Stomach (tissue), 9 donors: ENCODE measurements around the gene SPPL2C. TPM values are rescaled to one million over a fixed set of nuclear protein-coding genes. Genes with fewer than 3 reads are reported as not detected.

Experiments
- DNase-seq, 2 donors: peaks; one replicate each; pipeline versions ENCODE4 v3.0.0 to v3.0.0-alpha.2; 2013 to 2019
- H3K27ac ChIP-seq, 5 donors: fragments of 200-600 bp in 4 of 5; sonication (generic) in 4 of 5; one replicate each; pipeline ENCODE4 v1.5.1; 2013 to 2019; ENCODE audit warnings: mild to moderate bottlenecking in 1 of 5, moderate library complexity in 1 of 5
- H3K27me3 ChIP-seq, 3 donors: fragments of 200-600 bp; sonication (generic); one replicate each; pipeline ENCODE4 v1.5.1; 2017 to 2019; ENCODE audit warnings: mixed run types in 1 of 3
- H3K36me3 ChIP-seq, 4 donors: fragments of 200-600 bp; sonication (generic); 1 replicate in 3 of 4; 2 replicates in 1 of 4; pipeline ENCODE4 v1.5.1; 2016 to 2019
- H3K4me1 ChIP-seq, 4 donors: fragments of 200-600 bp; sonication (generic); one replicate each; pipeline ENCODE4 v1.5.1; 2016 to 2019
- H3K4me3 ChIP-seq, 4 donors: fragments of 200-600 bp; sonication (generic) in 3 of 4; one replicate each; pipeline ENCODE4 v1.5.1; 2016 to 2019; ENCODE audit warnings: mild to moderate bottlenecking in 1 of 4
- H3K9me3 ChIP-seq, 4 donors: fragments of 200-600 bp; sonication (generic); one replicate each; pipeline ENCODE4 v1.5.1; 2016 to 2019
- EP300 ChIP-seq: sonication (generic); formaldehyde crosslinking; IDR thresholded peaks from one replicate; pipeline ENCODE4 v1.6.1; 2017; ENCODE audit warnings: antibody characterized with exemption
- POLR2A ChIP-seq, 4 donors: fragments of 450-650 bp; IDR thresholded peaks; one replicate each; pipeline ENCODE4 v1.6.1; 2016; ENCODE audit warnings: antibody characterized with exemption in 4 of 4, control low read depth in 2 of 4, mild to moderate bottlenecking in 1 of 4, moderate library complexity in 1 of 4
- POLR2AphosphoS5 ChIP-seq, 3 donors: sonication (generic); formaldehyde crosslinking; IDR thresholded peaks; one replicate each; pipeline ENCODE4 v1.6.1; 2016; ENCODE audit warnings: antibody characterized with exemption in 3 of 3
- WGBS, 5 donors: extraction: QIAGEN DNeasy Blood & Tissue Kit in 3 of 5; methylation state at CpG; one replicate each; pipeline versions ENCODE4 v1.1.5 to v1.1.7; 2013 to 2018; 5-methylcytosine and 5-hydroxymethylcytosine counted together
- intact Hi-C: fragments of 100-400 bp; cut with DNase I; formaldehyde crosslinking; loops from one replicate; pipeline ENCODE4 v1.15.1; 2023; ENCODE audit warnings: low total_unique reads
- polyA plus RNA-seq, 3 donors: library from polyadenylated mRNA; stranded (reverse); fragments of 200-250 nt; gene quantifications; one replicate each; pipeline ENCODE4 v1.2.3, GENCODE V29; 2013
- total RNA-seq, 5 donors: library from RNA; depleted of rRNA; stranded (reverse); fragments of >200 nt; gene quantifications; one replicate each; pipeline versions ENCODE4 v1.1.0 to v1.2.3, GENCODE V29; 2014 to 2016
- TF ChIP-seq, protein P1 (sequence below), 7 experiments: fragments of 450-650 bp in 4 of 7; fragments of 200-600 bp in 3 of 7; sonication (generic) in 3 of 7; IDR thresholded peaks; one replicate each; pipeline ENCODE4 v1.5.1; 2016 to 2019; ENCODE audit warnings: antibody characterized with exemption in 7 of 7, control low read depth in 2 of 7, mild to moderate bottlenecking in 1 of 7
- donor health status: healthy with polysubstance abuse.
- donor health status: Bipolar disorder and iron deficiency.
- donor health status: healthy.

Gene SPPL2C
- total and polyA plus RNA-seq, 8 donors = not detected

DNA sequence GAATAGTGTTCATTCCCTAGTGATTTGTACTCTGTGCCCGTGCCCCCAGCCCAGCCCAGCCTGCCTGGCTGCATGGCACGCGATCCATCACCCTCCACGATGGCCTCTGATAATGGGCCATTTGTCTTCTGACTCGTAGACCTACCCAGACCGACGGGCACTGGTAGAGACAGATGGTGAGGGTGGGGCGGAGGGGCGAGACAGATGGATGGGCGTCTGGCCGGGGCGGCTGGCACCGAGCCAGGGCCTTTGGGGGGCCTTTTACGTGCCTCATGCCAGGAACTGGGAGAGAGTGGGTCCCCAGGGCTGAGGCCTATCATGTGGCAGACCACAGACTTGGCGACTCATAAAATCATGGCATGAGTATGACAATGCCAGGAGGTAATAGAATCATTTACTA lies 35.2 kb upstream of the SPPL2C start:
- no peak for TF ChIP-seq EP300
- TF ChIP-seq, protein P1, sequence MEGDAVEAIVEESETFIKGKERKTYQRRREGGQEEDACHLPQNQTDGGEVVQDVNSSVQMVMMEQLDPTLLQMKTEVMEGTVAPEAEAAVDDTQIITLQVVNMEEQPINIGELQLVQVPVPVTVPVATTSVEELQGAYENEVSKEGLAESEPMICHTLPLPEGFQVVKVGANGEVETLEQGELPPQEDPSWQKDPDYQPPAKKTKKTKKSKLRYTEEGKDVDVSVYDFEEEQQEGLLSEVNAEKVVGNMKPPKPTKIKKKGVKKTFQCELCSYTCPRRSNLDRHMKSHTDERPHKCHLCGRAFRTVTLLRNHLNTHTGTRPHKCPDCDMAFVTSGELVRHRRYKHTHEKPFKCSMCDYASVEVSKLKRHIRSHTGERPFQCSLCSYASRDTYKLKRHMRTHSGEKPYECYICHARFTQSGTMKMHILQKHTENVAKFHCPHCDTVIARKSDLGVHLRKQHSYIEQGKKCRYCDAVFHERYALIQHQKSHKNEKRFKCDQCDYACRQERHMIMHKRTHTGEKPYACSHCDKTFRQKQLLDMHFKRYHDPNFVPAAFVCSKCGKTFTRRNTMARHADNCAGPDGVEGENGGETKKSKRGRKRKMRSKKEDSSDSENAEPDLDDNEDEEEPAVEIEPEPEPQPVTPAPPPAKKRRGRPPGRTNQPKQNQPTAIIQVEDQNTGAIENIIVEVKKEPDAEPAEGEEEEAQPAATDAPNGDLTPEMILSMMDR (IDR thresholded peaks at IDR 0.05) = no peak
- TF ChIP-seq POLR2AphosphoS5 (IDR thresholded peaks at IDR 0.05) = no peak
- TF ChIP-seq POLR2A (IDR thresholded peaks at IDR 0.05) = no peak
- H3K4me1 ChIP-seq = no peaks in the 10 kb centered on the region
- no peak overlapping the region for H3K4me3 ChIP-seq
- no peak overlapping the region for H3K27ac ChIP-seq
- H3K27me3 ChIP-seq = peaks cover 0 to 83% (median 28%) of the 10 kb centered on the region in 3 donors
- WGBS, 5 donors = 60 to 72% (median 70%) methylated on average over 15 of the region's 15 CpGs
- intact Hi-C loops = no loop called here
- peak in 1 of 2 donors; percentile 33 for DNase-seq
- H3K36me3 ChIP-seq = no peaks in the 10 kb centered on the region
- H3K9me3 ChIP-seq = no peaks in the 10 kb centered on the region

DNA sequence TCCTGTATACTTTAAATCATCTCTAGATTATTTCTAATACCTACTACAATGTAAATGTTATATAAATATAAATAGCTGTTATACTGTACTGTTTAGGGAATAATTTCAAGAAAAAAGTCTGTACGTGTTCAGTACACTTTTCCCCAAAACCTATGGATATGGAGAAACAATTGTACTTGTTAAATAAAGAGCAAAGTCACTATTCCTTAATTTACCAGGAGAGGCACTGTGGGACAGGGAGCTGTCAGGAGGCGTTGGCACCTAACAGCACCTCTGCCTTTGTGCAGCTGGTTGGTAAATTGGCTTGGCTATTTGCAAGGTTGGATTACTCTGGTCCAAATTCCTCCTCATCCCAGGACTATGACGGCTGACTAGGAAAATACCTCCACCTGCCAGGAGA lies 32.6 kb upstream of the SPPL2C start:
- H3K4me1 ChIP-seq = no peaks in the 10 kb centered on the region
- no peak overlapping the region for H3K27ac ChIP-seq
- no peaks in the 10 kb centered on the region for H3K36me3 ChIP-seq
- 49 to 60% (median 56%) methylated on average over 3 of the region's 3 CpGs for WGBS, 5 donors
- TF ChIP-seq POLR2A (IDR thresholded peaks at IDR 0.05) (no peak), EP300 (no peak), POLR2AphosphoS5 (IDR thresholded peaks at IDR 0.05) (no peak)
- TF ChIP-seq, protein P1 (IDR thresholded peaks at IDR 0.05) = no peak
- H3K9me3 ChIP-seq = no peaks in the 10 kb centered on the region
- peaks cover 0 to 63% (median 21%) of the 10 kb centered on the region in 3 donors for H3K27me3 ChIP-seq
- intact Hi-C loops = no loop called here
- H3K4me3 ChIP-seq = no peak overlapping the region
- no peak for DNase-seq

GRCh38 chr17:45813048-45813725 lies 31.5 kb upstream of the SPPL2C start:
- intact Hi-C loops = no loop called here
- peaks cover 0 to 56% (median 19%) of the 10 kb centered on the region in 3 donors for H3K27me3 ChIP-seq
- H3K36me3 ChIP-seq = no peaks in the 10 kb centered on the region
- H3K4me3 ChIP-seq = no peak overlapping the region
- TF ChIP-seq POLR2A (IDR thresholded peaks at IDR 0.05) (no peak), EP300 (no peak), POLR2AphosphoS5 (IDR thresholded peaks at IDR 0.05) (no peak)
- TF ChIP-seq, protein P1 (IDR thresholded peaks at IDR 0.05) = no peak
- WGBS, 5 donors = 25 to 31% (median 29%) methylated on average over 21 to 22 of the region's 22 CpGs
- no peaks in the 10 kb centered on the region for H3K9me3 ChIP-seq
- H3K27ac ChIP-seq = no peak overlapping the region
- H3K4me1 ChIP-seq = no peaks in the 10 kb centered on the region
- DNase-seq = peak in 1 of 2 donors; percentile 46

- DNase-seq = no peak
- intact Hi-C loops = no loop called here
- WGBS, 5 donors = 74 to 78% (median 76%) methylated on average over 17 of the region's 17 CpGs
Observed at GRCh38 chr17:45814622-45815606, 29.8 kb upstream of the SPPL2C start.

More at GRCh38 chr17:45814622-45815606, 29.8 kb upstream of the SPPL2C start:
- Histone ChIP-seq H3K4me3 (no peak overlapping the region), H3K9me3 (no peaks in the 10 kb centered on the region), H3K27ac (no peak overlapping the region), H3K36me3 (no peaks in the 10 kb centered on the region), H3K27me3 (peaks cover 0 to 46% (median 19%) of the 10 kb centered on the region in 3 donors), H3K4me1 (no peaks in the 10 kb centered on the region)
- no peak for TF ChIP-seq POLR2A (IDR thresholded peaks at IDR 0.05)
- TF ChIP-seq EP300 = no peak
- TF ChIP-seq POLR2AphosphoS5 (IDR thresholded peaks at IDR 0.05) = no peak
- TF ChIP-seq, protein P1 (IDR thresholded peaks at IDR 0.05) = no peak
